ENCODE data around the gene DBNL.

DBNL gene

GRCh38 chr7:44103923-44104859 lies 59.7 kb downstream of the DBNL start, which contains the start of gene AEBP1:
Gene AEBP1, plus strand, starts transcription at chr7:44104345. Its CDS starts 321 bp downstream, at chr7:44104666.
- TF ChIP-seq POU6F1 (CRISPR knock-in tag; IDR thresholded peaks at IDR 0.05; ENCODE audit: borderline replicate concordance, low read depth) (no peak), ARNTL (CRISPR knock-in tag; IDR thresholded peaks at IDR 0.05; ENCODE audit: borderline replicate concordance, low read depth) (no peak), CREB5 (CRISPR knock-in tag; IDR thresholded peaks at IDR 0.05; ENCODE audit: low read depth) (no peak), ZNF70 (CRISPR knock-in tag; IDR thresholded peaks at IDR 0.05) (no peak), ISL1 (CRISPR knock-in tag; IDR thresholded peaks at IDR 0.05) (no peak), OSR1 (CRISPR knock-in tag; IDR thresholded peaks at IDR 0.05) (no peak), ZC3H10 (CRISPR knock-in tag; IDR thresholded peaks at IDR 0.05) (no peak), ZFP3 (CRISPR knock-in tag; IDR thresholded peaks at IDR 0.05) (no peak), ZFP30 (CRISPR knock-in tag; IDR thresholded peaks at IDR 0.05) (no peak), ESRRG (CRISPR knock-in tag; IDR thresholded peaks at IDR 0.05) (no peak), TSHZ2 (CRISPR knock-in tag; IDR thresholded peaks at IDR 0.05) (no peak), TOX (CRISPR knock-in tag; IDR thresholded peaks at IDR 0.05; ENCODE audit: borderline replicate concordance) (no peak), CSDC2 (CRISPR knock-in tag; IDR thresholded peaks at IDR 0.05) (no peak), RARB (CRISPR knock-in tag; IDR thresholded peaks at IDR 0.05) (no peak), PPARA (CRISPR knock-in tag; IDR thresholded peaks at IDR 0.05; ENCODE audit: borderline replicate concordance) (no peak), BACH2 (CRISPR knock-in tag; IDR thresholded peaks at IDR 0.05; ENCODE audit: borderline replicate concordance) (no peak), CSRNP3 (CRISPR knock-in tag; IDR thresholded peaks at IDR 0.05) (no peak)
- ATAC-seq: peak; percentile 61

GRCh38 chr7:44104860-44105771 lies 60.6 kb downstream of the DBNL start:
- TF ChIP-seq CREB5 (CRISPR knock-in tag; IDR thresholded peaks at IDR 0.05; ENCODE audit: low read depth) (no peak), ZNF8 (CRISPR knock-in tag; IDR thresholded peaks at IDR 0.05) (no peak), POU6F1 (CRISPR knock-in tag; IDR thresholded peaks at IDR 0.05; ENCODE audit: borderline replicate concordance, low read depth) (no peak), ZC3H10 (CRISPR knock-in tag; IDR thresholded peaks at IDR 0.05) (no peak), TSHZ2 (CRISPR knock-in tag; IDR thresholded peaks at IDR 0.05) (no peak), OSR1 (CRISPR knock-in tag; IDR thresholded peaks at IDR 0.05) (no peak), ESRRG (CRISPR knock-in tag; IDR thresholded peaks at IDR 0.05) (no peak), ISL1 (CRISPR knock-in tag; IDR thresholded peaks at IDR 0.05) (no peak)
- ATAC-seq: peak; percentile 59
